ENCODE data around the gene ZNF534.
A peak's percentile ranks its signal among the peaks of the same experiment; 100 is the strongest.
"Not testable (repeated sequence)": the region's sequence is repeated elsewhere in the genome, so short reads cannot be mapped to it uniquely, and the experiment has no call there.

Gene ZNF534

DNA sequence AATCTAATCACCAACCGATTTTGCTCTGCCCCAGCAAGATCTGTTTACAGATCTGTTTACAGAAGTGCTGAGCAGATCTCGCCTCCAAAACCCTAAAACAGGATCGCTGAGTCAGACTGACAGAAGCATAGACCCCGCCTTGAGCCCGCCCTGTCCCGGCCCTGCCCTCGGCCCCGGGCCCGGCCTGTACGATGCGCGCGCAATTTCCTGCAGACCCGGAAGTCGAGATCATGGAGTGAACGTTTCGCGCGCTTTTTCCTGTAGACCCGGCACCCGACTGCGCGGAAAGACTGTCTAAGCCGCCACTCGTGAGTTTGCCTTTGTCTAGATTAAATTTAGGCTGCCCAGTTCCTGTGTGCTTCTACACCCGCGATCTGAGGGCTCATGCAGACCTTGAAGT is at the start of gene ZNF534:
TSS of gene ZNF534 (plus strand) at position 212 of the 400 bp plus-strand sequence. CDS start 2,327 bp downstream, outside the sequence.
- DNase-seq (ENCODE audit: low read depth, low spot score) = no peak

DNA sequence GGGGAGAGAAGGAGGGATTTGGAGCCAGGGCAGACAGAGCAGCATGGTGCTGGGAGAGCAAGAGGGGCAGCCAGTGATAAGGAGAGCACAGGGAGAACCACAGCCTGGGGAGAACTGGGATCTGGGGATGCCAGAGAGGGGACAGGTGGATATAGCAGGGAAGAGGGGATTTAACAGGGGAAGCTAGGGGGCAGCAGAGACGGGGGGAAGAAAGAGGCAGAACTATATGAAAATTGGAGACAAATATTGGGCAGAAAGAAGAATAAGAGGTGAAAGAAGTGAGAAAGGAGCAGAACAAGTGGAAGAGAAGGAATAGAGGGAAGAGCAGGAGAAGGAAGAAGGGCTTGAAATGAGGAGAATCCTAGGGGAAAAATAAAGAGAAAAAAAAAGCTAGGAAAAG is 37.8 kb upstream of the ZNF534 start:
- DNase-seq (ENCODE audit: low read depth, low spot score) = no peak

DNA sequence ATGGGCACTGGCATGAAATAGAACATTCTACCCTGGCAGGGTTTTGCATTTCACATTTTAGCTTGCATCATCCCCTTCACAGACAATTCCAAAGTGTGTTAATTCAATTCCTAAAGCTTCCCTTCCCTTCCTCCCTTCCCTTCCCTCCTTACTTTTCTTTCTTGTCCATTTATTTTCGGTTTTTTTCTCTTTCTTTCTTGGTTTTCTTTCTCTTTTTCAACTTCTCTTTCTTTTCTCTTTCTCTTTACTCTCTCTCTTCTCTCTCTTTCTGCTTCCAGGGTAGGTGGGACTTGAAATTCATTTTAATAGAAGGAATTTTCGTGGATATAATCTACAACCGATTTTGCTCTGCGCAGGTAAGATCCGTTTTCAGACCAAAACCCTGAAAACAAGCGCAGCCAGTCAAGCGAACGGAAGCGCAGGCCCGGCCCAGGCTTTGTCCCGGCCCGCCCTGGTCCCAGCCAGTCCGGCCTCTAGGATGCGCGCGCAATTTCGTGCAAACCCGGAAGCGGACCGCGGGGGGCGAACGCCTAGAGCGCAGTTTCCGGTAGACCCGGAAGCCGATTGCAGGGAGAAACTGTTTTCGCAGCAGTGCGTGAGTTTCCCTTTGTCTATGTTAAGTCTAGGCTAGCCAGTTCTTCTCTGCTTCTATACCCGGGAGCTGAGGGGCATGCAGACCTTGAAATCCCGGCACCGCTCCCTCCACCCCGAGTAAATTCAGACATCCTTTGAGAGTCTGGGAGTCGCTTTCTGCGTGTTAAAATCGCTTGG is 31.5 kb upstream of the ZNF534 start, which contains the start of gene ZNF528:
TSS of gene ZNF528 (plus strand) at position 540 of the 771 bp plus-strand sequence. CDS start 4,165 bp downstream, outside the sequence.
- DNase-seq (ENCODE audit: low read depth, low spot score) = peak; percentile 72

DNA sequence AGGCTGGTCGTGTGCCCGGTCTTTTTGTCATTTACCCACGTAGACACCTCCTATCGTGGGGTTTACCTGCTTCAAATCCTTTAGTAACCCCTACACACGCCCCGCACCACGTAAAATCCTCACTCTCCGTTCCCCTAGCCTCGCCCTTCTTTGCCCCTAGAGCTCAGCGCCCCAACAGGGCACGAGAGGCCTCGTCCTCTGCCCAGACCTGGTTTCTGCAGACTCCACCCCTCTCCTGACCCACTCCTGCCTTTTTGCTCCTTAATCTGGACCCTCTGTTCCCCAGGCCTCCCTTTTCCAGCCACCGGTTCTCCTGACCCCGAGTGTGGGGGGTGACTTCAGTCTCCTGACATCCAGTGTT is 30.9 kb upstream of the ZNF534 start:
- no peak for DNase-seq (ENCODE audit: low read depth, low spot score)

DNA sequence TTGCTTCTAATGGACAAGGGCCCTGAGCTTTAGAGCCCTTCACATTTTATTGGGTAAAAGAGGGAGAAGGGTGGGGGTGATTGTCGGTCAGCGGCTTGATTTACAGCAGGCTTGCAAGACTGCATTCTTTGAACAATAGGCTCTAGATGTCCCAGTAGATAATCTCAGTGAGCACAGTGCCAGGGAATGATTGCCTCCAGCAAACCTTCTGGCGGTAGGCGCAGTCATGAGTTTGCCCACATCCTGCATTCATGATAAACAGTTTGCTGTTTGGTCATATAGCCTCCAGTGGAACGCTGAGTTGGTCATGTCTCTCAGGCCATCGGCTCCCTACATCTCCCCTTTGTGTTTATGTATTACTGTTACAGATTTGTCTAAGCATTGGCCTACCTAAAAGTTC is 18.7 kb upstream of the ZNF534 start:
- no peak for DNase-seq (ENCODE audit: low read depth, low spot score)

DNA sequence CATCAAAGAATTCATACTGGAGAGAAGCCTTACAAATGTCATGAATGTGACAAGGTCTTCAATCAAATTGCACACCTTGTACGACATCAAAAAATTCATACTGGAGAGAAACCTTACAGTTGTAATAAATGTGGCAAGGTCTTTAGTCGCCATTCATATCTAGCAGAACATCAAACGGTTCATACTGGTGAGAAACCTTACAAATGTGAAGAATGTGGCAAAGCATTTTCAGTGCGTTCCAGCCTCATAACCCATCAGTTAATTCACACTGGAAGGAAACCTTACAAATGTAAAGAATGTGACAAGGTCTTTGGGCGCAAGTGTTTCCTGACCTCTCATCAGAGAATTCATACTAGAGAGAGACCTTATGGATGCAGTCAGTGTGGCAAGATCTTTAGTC is 13.2 kb upstream of the ZNF534 start:
- DNase-seq (ENCODE audit: low read depth, low spot score) = no peak

DNA sequence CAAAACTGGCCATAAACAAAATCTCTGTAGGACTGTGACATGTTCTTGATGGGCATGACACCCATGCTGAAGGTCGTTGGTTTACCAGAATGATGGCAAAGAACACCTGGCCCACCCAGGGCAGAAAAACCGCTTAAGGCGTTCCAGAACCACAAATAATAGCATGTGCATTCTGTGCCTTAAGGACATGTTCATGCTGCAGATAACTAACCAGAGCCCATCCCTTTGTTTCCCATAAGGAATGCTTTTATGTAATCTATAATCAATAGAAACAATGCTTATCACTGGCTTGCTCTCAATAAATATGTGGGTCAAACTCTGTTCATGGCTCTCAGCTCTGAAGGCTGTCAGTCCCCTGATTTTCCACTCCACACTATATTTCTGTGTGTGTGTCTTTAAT is 13.2 kb downstream of the ZNF534 start:
- no peak for DNase-seq (ENCODE audit: low read depth, low spot score)

DNA sequence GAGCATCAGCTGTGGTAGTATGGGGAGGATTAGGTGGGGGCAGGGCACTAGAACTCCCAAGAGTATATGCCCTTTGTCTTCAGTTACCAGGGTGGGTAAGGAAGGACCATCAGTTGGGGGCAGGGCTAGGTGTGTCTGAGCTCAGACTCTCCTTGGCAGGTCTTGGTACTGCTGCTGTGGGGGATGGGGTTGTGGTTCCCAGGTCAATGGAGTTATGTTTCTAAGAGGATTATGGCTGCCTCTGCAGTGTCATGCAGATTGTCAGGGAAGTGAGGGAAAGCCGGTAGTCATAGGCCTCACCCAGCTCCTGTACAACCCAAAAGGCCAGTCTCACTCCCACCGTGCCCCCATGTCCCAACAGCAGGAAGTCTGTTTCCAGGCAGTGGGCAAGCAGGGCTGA is 15.6 kb downstream of the ZNF534 start:
- no peak for DNase-seq (ENCODE audit: low read depth, low spot score)

DNA sequence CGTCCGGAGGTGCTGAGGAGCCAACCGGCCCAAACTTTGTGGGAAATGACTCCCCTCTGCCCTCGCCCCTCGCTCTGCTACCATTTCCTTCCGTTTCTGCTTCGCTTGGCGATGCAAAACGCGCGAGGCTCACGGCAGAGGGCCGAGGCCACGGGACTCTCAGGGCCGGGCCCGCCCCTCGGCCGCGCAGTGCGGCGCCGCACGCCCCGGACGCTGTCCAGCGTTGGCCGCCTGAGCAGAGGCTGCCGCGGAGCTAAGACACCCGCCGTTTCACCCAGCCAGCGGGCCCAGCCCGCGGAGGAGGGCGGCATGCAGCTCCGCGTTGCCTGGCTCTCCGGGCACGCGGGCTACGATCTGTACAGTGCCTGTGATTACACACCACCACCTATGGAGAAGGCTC is 22.3 kb downstream of the ZNF534 start:
- no peak for DNase-seq (ENCODE audit: low read depth, low spot score)

DNA sequence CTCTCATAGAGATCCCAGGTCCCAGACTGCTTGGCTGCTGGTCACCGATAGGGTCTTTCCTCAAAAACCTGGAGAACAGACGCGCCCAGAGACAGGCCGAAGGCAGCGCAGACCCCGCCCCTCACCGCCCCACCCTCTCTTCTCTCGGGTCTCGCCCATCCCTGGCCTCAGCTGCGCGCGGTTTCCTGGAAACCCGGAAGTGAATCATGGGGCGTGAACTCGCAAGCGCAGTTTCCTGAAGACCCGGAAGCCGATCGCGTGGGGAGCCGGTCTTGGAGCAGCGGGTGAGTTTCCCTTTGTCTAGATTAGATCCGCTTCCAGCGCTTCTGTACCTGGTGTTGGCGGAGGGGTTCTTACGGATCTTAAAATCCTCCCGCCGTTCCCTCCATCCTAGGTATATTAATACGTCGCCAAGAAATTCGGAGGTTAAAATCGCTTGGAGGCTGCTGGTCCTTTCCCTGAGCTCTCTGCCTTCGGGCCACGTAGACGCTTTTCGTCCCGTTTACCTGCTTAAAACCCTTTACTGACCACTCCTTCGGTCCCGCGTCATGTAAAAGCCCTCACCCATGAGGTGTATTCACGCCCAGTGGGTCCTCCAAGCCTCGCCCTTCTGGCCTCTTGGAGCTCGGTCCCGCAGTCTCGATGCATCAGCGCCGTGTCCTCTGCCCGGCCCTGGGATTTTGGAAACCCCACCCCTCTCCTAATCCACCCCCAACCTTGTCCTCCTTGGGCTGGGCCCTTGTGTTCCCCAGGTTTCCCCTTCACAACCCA is 24.6 kb downstream of the ZNF534 start, which contains the start of gene ZNF578:
TSS of gene ZNF578 (plus strand) at position 230 of the 771 bp plus-strand sequence. CDS start 48,293 bp downstream, outside the sequence.
- peak; percentile 29 for DNase-seq (ENCODE audit: low read depth, low spot score)

DNA sequence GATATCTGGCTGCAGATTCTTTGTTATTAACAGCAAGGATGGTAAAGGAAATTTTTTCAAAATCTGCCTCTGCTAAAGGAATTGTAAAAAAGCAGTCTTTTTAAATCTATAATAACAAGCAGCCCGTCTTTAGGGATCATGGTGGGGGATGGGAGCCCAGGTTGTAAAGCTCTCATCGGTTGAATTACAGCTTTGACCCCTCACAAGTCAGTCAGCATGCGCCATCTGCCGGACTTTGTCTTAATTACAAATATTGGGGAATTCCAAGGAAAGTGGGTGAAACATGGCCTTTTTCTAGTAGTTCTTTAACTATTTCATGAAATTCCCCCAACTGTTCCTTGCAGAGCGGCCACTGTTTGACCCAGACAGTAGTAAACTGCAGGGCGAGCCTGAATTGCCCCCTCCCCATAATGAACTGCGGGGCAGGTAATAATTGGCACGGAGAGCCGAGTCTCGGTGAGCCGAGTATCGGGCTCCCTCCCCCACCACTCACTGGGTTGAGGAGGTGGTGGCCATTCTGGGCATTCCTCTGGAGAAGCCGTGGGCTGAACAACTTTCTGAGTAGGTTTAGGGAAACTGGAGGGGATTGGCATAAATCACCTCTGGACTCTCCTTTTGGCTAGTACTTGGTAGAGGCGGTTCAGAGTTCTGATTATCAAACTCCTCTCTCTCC is 36.0 kb downstream of the ZNF534 start:
- DNase-seq (ENCODE audit: low read depth, low spot score) = no peak

DNA sequence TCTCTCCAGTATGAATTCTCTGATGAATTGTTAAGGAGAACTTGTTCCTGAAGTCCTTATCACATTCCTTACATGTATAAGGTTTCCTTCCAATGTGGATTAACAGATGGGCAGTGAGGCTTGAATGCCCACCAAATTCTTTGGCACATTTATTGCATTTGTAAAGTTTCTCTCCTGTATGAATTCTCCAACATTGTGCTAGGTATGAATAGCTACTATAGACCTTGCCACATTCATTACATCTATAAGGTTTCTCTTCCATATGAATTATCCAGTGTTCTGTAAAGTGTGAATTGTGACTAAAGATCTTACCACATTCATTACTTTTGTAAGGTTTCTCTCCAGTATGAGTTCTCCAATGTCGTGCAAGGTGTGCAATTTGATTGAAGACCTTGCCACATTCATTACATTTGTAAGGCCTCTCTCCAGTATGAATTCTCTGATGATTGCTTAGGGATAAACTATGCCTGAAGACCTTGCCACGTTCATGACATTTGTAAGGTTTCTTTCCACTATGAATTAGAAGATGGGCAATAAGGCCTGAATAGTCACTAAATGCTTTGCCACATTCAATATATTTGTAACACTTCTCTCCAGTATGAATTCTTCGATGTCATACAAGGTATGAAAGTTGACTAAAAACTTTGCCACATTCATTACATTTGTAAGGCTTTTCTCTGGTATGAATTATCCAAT is 44.9 kb downstream of the ZNF534 start:
- no peak for DNase-seq (ENCODE audit: low read depth, low spot score)

DNA sequence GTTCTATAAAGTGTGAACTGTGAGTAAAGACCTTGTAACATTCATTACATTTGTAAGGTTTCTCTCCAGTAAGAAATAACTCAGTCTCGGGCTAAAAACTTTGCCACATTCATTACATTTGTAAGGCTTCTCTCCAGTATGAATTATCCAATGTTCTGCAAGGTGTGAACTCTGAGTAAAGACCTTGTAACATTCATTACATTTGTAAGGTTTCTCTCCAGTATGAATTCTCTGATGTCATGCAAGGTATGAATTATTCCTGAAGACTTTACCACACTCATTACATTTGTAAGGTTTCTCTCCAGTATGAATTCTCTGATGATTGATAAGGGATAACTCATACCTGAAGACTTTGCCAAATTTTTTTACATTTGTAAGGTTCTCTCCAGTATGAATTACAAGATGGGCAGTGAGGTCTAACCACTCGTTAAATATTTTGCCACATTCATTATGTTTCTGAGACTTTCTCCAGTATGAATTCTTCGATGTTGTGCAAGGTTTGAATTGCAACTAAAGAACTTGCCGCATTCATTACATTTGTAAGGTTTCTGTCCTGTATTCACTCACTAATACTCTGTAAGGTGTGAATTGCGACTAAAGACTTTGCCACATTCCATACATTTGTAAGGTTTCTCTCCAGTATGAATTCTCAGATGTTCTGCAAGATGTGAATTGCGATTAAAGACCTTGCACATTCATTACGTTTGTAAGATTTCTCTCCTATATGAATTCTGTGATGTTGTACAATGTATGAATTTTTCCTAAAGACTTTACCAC is 45.6 kb downstream of the ZNF534 start:
- no peak for DNase-seq (ENCODE audit: low read depth, low spot score)

DNA sequence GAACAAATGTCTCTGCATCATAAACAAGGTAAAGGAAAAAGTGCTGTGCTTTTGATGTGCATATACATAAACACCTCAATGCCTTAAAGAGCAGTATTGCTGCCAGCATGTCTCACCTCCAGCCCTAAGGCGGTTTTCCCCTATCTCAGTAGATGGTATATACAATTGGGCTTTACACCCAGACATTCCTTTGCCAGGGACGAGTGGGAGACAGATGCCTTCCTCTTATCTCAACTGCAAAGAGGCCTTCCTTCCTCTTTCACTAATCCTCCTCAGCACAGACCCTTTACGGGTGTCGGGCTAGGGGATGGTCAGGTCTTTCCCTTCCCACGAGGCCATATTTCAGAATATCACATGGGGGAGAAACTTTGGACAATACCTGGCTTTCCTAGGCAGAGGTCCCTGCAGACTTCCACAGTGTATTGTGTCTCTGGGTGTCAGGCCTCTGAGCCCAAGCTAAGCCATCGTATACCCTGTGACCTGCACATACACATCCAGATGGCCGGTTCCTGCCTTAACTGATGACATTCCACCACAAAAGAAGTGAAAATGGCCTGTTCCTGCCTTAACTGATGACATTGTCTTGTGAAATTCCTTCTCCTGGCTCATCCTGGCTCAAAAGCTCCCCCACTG is 55.3 kb downstream of the ZNF534 start:
- not testable (repeated sequence) for DNase-seq (ENCODE audit: low read depth, low spot score)

DNA sequence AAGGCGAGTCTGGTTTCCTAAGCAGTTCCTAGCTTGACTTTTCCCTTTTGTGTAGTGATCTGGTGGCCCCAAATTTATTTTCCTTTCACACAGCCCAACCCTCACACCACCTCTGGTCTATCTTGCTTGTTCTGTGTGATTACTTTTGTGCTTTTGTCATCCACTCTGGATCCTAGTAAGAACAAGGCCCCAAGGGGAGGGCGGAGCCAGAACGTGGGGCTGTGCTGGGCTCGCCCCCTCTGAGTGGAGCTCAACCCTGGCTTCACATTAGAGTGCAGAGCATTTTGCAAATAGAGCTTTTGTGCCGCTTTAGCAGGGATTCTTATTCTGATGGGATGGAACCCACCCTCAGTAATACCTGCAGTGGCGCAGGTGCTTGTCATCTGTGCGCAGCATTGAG is 56.1 kb downstream of the ZNF534 start:
- DNase-seq (ENCODE audit: low read depth, low spot score) = not testable (repeated sequence)

DNA sequence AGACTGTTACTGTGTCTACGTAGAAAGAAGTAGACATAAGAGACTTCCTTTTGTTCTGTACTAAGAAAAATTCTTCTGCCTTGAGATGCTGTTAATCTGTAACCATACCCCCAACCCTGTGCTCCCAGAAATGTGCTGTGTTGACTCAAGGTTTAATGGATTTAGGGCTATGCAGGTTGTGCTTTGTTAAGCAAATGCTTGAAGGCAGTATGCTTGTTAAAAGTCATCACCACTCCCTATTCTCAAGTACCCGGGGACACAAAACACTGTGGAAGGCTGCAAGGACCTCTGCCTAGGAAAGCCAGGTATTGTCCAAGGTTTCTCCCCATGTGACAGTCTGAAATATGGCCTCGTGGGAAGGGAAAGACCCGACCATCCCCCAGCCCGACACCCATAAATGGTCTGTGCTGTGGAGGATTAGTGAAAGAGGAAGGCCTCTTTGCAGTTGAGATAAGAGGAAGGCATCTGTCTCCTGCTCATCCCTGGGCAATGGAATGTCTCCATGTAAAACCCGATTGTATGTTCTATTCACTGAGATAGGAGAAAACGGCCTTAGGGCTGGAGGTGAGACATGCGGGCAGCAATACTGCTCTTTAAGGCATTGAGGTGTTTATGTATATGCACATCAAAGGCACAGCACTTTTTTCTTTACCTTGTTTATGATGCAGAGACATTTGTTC is 56.8 kb downstream of the ZNF534 start:
- DNase-seq (ENCODE audit: low read depth, low spot score) = not testable (repeated sequence)

DNA sequence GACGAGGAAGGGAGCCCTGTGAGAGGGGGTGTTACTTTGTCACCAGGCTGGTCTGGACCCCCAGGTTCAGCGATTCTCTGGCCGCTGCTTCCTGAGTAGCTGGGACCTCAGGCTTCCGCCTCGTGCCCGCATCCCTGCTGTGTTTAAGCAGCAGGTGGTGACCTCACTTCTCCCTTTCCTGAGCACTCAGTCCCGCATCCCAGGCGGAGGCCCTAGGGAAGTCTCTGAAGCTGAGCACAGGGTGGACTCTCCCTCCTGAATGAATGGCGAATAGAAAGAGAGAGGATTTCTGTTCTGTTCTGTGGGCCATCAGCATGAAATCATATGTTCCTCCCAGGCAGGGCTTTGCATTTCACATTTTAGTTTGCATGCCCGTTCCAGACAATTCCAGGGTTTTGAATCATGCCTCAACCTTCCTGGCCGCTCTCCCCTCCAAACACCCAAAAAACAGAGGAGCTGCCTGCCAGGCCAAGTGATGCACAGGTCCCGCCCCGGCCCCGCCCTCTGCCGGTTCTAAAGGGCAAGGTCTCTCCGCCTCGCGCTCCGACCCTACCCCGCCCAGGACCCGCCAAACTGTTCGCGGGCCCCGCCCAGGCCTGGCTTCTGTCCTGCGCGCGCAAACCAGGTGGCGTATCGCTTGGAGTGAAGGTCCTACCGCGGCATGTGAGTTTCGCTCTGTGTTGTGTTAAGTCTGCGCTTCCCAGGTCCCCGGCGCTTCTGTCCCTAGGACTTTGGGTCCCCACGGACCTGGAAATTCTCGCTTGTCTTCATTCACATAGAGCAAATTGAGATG is 63.4 kb downstream of the ZNF534 start:
- no peak for DNase-seq (ENCODE audit: low read depth, low spot score)

DNA sequence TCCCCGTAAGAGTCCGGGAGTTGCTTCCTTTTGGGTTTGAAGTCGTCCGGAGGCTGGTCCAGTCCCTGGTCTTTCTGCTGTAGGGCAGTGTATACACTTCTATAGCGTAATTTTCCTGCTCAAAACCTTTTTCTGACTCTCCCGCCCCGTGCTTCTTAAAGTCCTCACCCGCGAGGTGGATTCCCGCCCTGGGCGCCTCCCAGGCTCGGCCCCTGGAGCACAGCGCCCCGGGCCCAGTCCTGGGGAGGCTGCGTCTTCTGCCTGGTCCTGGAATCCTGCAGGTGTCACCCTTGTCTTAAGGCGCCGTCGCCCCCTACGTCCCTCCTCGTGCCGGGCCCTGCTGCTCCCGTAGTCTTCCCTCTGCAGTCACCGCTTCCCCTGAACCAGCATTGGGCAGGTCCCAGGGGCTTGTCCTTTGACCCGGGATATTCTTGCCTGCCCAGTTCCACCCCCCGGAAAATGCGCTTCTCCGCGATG is 64.1 kb downstream of the ZNF534 start:
- no peak for DNase-seq (ENCODE audit: low read depth, low spot score)

DNA sequence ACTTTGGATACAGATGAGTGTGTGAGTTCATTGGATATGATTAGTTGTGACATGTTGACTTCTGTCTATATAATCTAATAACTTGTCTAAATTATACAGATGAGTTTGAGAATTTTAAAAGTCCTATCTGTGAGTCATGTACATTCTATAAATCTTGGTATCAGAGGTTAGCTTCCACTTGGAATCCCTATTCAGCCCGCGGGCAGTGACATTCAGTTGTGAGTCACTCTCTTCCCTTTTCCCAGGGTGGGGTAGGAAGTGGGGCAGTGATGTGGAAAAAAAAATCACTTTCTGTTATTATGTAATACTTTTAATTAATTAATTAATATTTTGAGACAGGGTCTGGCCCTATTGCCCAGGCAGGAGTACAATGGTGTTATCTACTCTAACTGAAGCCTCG is 65.6 kb downstream of the ZNF534 start:
- no peak for DNase-seq (ENCODE audit: low read depth, low spot score)

Measured in smooth muscle cell of the brain vasculature (primary cell).